Activated T-helper 1 cell treated with anti-CD3 and anti-CD28 coated beads, Interleukin-2, amount 50 U/mL, for 16 hours (primary cell): ENCODE measurements around the gene NBPF11.
"Not testable (repeated sequence)": the region's sequence is repeated elsewhere in the genome, so short reads cannot be mapped to it uniquely, and the experiment has no call there.

Source experiments
- DNase-seq, 2 donors: peaks; one replicate each; pipeline ENCODE4 v3.0.0-alpha.2; 2020; ENCODE audit warnings: low read depth in 1 of 2, low spot score in 1 of 2

NBPF11 gene

GRCh38 chr1:148057384-148057783 lies 94.7 kb downstream of the NBPF11 start:
- DNase-seq = not testable (repeated sequence)
